Measurements from ENCODE around the gene SPIRE1.

SPIRE1 gene

GRCh38 chr18:12399231-12399630 lies 258.7 kb downstream of the SPIRE1 start:
- Histone ChIP-seq H3K9ac (ENCODE audit: low read length) (no peak overlapping the region), H3K36me3 (ENCODE audit: control insufficient read depth, insufficient read depth, low read length) (no peaks in the 10 kb centered on the region), H3K4me1 (ENCODE audit: control insufficient read depth, insufficient read depth, low read length) (peaks cover 3% of the 10 kb centered on the region; the same call in 1 of the 2 replicates), H3K27ac (ENCODE audit: low read depth, low read length) (no peak overlapping the region), H3K27me3 (ENCODE audit: control insufficient read depth, insufficient read depth, low read length) (no peaks in the 10 kb centered on the region), H3K4me3 (ENCODE audit: low read depth, low read length) (no peak overlapping the region), H3K9me3 (ENCODE audit: control insufficient read depth, insufficient read depth, low read depth, low read length) (no peaks in the 10 kb centered on the region)

DNA sequence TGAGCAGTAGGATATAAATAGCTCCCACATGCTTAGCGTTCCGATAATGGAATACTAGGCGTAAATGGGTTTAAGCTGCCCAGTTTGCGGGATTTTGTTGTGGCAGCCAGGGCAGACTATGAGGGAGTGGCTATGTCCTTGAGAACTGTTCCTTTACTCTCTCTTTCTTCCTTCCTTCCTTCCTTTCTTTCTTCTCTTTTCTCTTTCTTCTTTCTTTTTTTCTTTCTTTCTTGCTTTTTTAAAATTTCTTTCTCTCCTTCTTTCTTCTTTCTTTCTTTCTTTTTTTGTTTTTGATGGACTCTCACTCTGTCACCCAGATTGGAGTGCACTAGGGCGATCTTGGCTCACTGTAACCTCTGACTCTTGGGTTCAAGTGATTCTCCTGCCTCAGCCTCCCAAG lies 259.3 kb downstream of the SPIRE1 start:
- Histone ChIP-seq H3K9ac (ENCODE audit: low read length) (no peak overlapping the region), H3K4me1 (ENCODE audit: control insufficient read depth, insufficient read depth, low read length) (peaks cover 3% of the 10 kb centered on the region; the same call in 1 of the 2 replicates), H3K36me3 (ENCODE audit: control insufficient read depth, insufficient read depth, low read length) (no peaks in the 10 kb centered on the region), H3K9me3 (ENCODE audit: control insufficient read depth, insufficient read depth, low read depth, low read length) (no peaks in the 10 kb centered on the region), H3K4me3 (ENCODE audit: low read depth, low read length) (no peak overlapping the region), H3K27me3 (ENCODE audit: control insufficient read depth, insufficient read depth, low read length) (no peaks in the 10 kb centered on the region), H3K27ac (ENCODE audit: low read depth, low read length) (no peak overlapping the region)

- no peak overlapping the region for H3K9ac ChIP-seq (ENCODE audit: low read length)
- no peak overlapping the region for H3K27ac ChIP-seq (ENCODE audit: low read depth, low read length)
- no peak overlapping the region for H3K4me3 ChIP-seq (ENCODE audit: low read depth, low read length)
- peaks cover 3% of the 10 kb centered on the region; the same call in 1 of the 2 replicates for H3K4me1 ChIP-seq (ENCODE audit: control insufficient read depth, insufficient read depth, low read length)
- H3K27me3 ChIP-seq (ENCODE audit: control insufficient read depth, insufficient read depth, low read length) = no peaks in the 10 kb centered on the region
- H3K36me3 ChIP-seq (ENCODE audit: control insufficient read depth, insufficient read depth, low read length) = no peaks in the 10 kb centered on the region
- no peaks in the 10 kb centered on the region for H3K9me3 ChIP-seq (ENCODE audit: control insufficient read depth, insufficient read depth, low read depth, low read length)
Measured at GRCh38 chr18:12397793-12398192, 260.1 kb downstream of the SPIRE1 start.

DNA sequence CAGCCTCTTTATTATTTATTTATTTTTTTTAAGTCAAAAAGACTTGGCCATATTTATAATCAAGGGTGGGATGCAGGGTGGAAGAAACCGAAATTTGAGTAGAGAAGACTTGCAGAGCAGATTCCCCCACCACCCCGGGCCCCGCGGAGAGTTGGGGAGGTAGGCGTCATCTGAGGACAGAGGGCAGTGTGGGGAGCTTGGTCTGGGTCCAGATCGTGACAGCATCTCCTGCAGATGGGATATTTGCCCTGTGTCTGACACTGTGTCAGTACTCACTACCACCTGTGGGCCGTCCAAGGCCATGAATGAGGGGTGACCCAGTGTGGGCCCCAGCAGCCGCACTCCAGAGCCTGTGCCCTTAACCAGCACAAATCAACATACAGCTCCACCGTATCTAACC lies 260.7 kb downstream of the SPIRE1 start:
- no peaks in the 10 kb centered on the region for H3K9me3 ChIP-seq (ENCODE audit: control insufficient read depth, insufficient read depth, low read depth, low read length)
- H3K9ac ChIP-seq (ENCODE audit: low read length) = no peak overlapping the region
- no peaks in the 10 kb centered on the region for H3K36me3 ChIP-seq (ENCODE audit: control insufficient read depth, insufficient read depth, low read length)
- peaks cover 3% of the 10 kb centered on the region; the same call in 1 of the 2 replicates for H3K4me1 ChIP-seq (ENCODE audit: control insufficient read depth, insufficient read depth, low read length)
- no peak overlapping the region for H3K27ac ChIP-seq (ENCODE audit: low read depth, low read length)
- H3K27me3 ChIP-seq (ENCODE audit: control insufficient read depth, insufficient read depth, low read length) = no peaks in the 10 kb centered on the region
- H3K4me3 ChIP-seq (ENCODE audit: low read depth, low read length) = no peak overlapping the region

Measured in HUES6 (cell line).